ENCODE data around the gene TUBB8. TPM values are rescaled to one million over a fixed set of nuclear protein-coding genes. Genes with fewer than 3 reads are reported as not detected.
"Not testable (repeated sequence)": the region's sequence is repeated elsewhere in the genome, so short reads cannot be mapped to it uniquely, and the experiment has no call there.

TUBB8 gene
- total and polyA plus RNA-seq, 2 donors, result 0.05 to 0.75 TPM

- 10% methylated on average over 65 of the region's 65 CpGs for WGBS
- H3K4me1 ChIP-seq (ENCODE audit: control insufficient read depth in 2 of 2, insufficient read depth in 2 of 2, low read length in 2 of 2); H3K9me3 ChIP-seq (ENCODE audit: control insufficient read depth in 2 of 2, insufficient read depth in 1 of 2, low read length in 1 of 2); H3K27ac ChIP-seq (ENCODE audit: low read depth in 1 of 2, low read length in 1 of 2); H3K36me3 ChIP-seq (ENCODE audit: control insufficient read depth in 2 of 2, insufficient read depth in 2 of 2, low read length in 1 of 2): not testable (repeated sequence)
- peak overlapping the region; percentile 24 to 43 for H3K4me3 ChIP-seq (ENCODE audit: low read length in 2 of 2)
- peaks cover 8 to 37% of the 10 kb centered on the region in 2 donors for H3K27me3 ChIP-seq (ENCODE audit: control insufficient read depth in 2 of 2, insufficient read depth in 1 of 2, low read length in 1 of 2)
- peak in 2 of 9 donors; percentile 3 to 18 for DNase-seq (ENCODE audit: low read depth in 6 of 9, low spot score in 9 of 9)
These were observed 24.6 kb upstream of the TUBB8 start for GRCh38 chr10:73543-74265.

GRCh38 chr10:68156-68555 is 19.1 kb upstream of the TUBB8 start:
- WGBS, result 78% methylated on average over 5 of the region's 5 CpGs

GRCh38 chr10:49926-50325 is 830 bp upstream of the TUBB8 start:
- H3K27ac ChIP-seq (ENCODE audit: low read depth in 1 of 2, low read length in 1 of 2); H3K27me3 ChIP-seq (ENCODE audit: control insufficient read depth in 2 of 2, insufficient read depth in 1 of 2, low read length in 1 of 2); H3K4me1 ChIP-seq (ENCODE audit: control insufficient read depth in 2 of 2, insufficient read depth in 2 of 2, low read length in 2 of 2); H3K36me3 ChIP-seq (ENCODE audit: control insufficient read depth in 2 of 2, insufficient read depth in 2 of 2, low read length in 1 of 2); H3K9me3 ChIP-seq (ENCODE audit: control insufficient read depth in 2 of 2, insufficient read depth in 1 of 2, low read length in 1 of 2); DNase-seq (ENCODE audit: low read depth in 6 of 9, low spot score in 9 of 9); H3K4me3 ChIP-seq (ENCODE audit: low read length in 2 of 2): not testable (repeated sequence)
- 88% methylated on average over 2 of the region's 2 CpGs for WGBS

More at GRCh38 chr10:68156-68555, 19.1 kb upstream of the TUBB8 start:
- not testable (repeated sequence) for H3K4me1 ChIP-seq (ENCODE audit: control insufficient read depth in 2 of 2, insufficient read depth in 2 of 2, low read length in 2 of 2); H3K27ac ChIP-seq (ENCODE audit: low read depth in 1 of 2, low read length in 1 of 2); H3K36me3 ChIP-seq (ENCODE audit: control insufficient read depth in 2 of 2, insufficient read depth in 2 of 2, low read length in 1 of 2); DNase-seq (ENCODE audit: low read depth in 6 of 9, low spot score in 9 of 9); H3K9me3 ChIP-seq (ENCODE audit: control insufficient read depth in 2 of 2, insufficient read depth in 1 of 2, low read length in 1 of 2); H3K4me3 ChIP-seq (ENCODE audit: low read length in 2 of 2); H3K27me3 ChIP-seq (ENCODE audit: control insufficient read depth in 2 of 2, insufficient read depth in 1 of 2, low read length in 1 of 2)

DNA sequence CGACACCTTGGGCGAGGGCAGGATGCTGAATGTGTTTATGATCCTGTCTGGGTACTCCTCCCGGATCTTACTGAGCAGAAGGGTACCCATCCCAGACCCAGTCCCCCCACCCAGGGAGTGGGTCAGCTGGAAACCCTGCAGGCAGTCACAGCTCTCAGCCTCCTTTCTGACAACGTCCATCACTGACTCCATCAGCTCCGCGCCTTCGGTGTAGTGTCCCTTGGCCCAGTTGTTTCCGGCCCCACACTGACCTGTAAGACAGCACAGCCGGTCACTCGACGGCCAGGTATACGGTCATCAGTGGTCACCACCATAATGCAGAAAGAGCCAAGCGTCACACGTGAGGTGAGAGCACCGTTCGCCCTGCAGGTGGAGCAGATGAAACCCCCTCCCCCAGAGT is 1.2 kb downstream of the TUBB8 start:
- H3K4me3 ChIP-seq (ENCODE audit: low read length in 2 of 2); H3K4me1 ChIP-seq (ENCODE audit: control insufficient read depth in 2 of 2, insufficient read depth in 2 of 2, low read length in 2 of 2); DNase-seq (ENCODE audit: low read depth in 6 of 9, low spot score in 9 of 9); H3K27me3 ChIP-seq (ENCODE audit: control insufficient read depth in 2 of 2, insufficient read depth in 1 of 2, low read length in 1 of 2); H3K9me3 ChIP-seq (ENCODE audit: control insufficient read depth in 2 of 2, insufficient read depth in 1 of 2, low read length in 1 of 2); H3K27ac ChIP-seq (ENCODE audit: low read depth in 1 of 2, low read length in 1 of 2); H3K36me3 ChIP-seq (ENCODE audit: control insufficient read depth in 2 of 2, insufficient read depth in 2 of 2, low read length in 1 of 2): not testable (repeated sequence)
- 93% methylated on average over 16 of the region's 16 CpGs for WGBS

DNA sequence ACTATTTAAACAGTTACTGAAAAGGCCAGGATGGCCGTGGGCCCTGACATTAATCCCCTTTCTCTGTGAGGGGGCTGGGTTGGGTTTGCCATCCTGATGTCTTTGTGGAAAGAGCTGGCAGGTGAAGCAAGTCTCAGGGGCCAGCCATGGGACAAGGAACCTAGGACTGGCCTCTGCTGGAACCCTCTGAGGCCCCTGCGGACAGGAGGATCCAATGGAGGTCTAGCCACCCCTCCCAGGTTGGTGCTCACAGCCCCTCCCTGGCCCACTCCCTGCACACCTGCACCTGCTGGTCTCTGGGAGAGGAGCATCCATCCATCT is 35.8 kb downstream of the TUBB8 start:
- not testable (repeated sequence) for H3K4me3 ChIP-seq (ENCODE audit: low read length in 2 of 2); H3K27me3 ChIP-seq (ENCODE audit: control insufficient read depth in 2 of 2, insufficient read depth in 1 of 2, low read length in 1 of 2); H3K4me1 ChIP-seq (ENCODE audit: control insufficient read depth in 2 of 2, insufficient read depth in 2 of 2, low read length in 2 of 2); H3K36me3 ChIP-seq (ENCODE audit: control insufficient read depth in 2 of 2, insufficient read depth in 2 of 2, low read length in 1 of 2); H3K27ac ChIP-seq (ENCODE audit: low read depth in 1 of 2, low read length in 1 of 2); H3K9me3 ChIP-seq (ENCODE audit: control insufficient read depth in 2 of 2, insufficient read depth in 1 of 2, low read length in 1 of 2); DNase-seq (ENCODE audit: low read depth in 6 of 9, low spot score in 9 of 9)
- WGBS, result 87% methylated on average over 1 of the region's 2 CpGs

- not testable (repeated sequence) for H3K36me3 ChIP-seq (ENCODE audit: control insufficient read depth in 2 of 2, insufficient read depth in 2 of 2, low read length in 1 of 2); H3K4me1 ChIP-seq (ENCODE audit: control insufficient read depth in 2 of 2, insufficient read depth in 2 of 2, low read length in 2 of 2); H3K27ac ChIP-seq (ENCODE audit: low read depth in 1 of 2, low read length in 1 of 2); H3K27me3 ChIP-seq (ENCODE audit: control insufficient read depth in 2 of 2, insufficient read depth in 1 of 2, low read length in 1 of 2); DNase-seq (ENCODE audit: low read depth in 6 of 9, low spot score in 9 of 9); H3K9me3 ChIP-seq (ENCODE audit: control insufficient read depth in 2 of 2, insufficient read depth in 1 of 2, low read length in 1 of 2); H3K4me3 ChIP-seq (ENCODE audit: low read length in 2 of 2)
- WGBS, result 90% methylated on average over 3 of the region's 15 CpGs
These were observed 36.4 kb downstream of the TUBB8 start for GRCh38 chr10:12444-13314.

GRCh38 chr10:11260-11659 is 37.8 kb downstream of the TUBB8 start:
- not testable (repeated sequence) for H3K4me3 ChIP-seq (ENCODE audit: low read length in 2 of 2); H3K36me3 ChIP-seq (ENCODE audit: control insufficient read depth in 2 of 2, insufficient read depth in 2 of 2, low read length in 1 of 2); H3K27me3 ChIP-seq (ENCODE audit: control insufficient read depth in 2 of 2, insufficient read depth in 1 of 2, low read length in 1 of 2); H3K27ac ChIP-seq (ENCODE audit: low read depth in 1 of 2, low read length in 1 of 2); H3K9me3 ChIP-seq (ENCODE audit: control insufficient read depth in 2 of 2, insufficient read depth in 1 of 2, low read length in 1 of 2); DNase-seq (ENCODE audit: low read depth in 6 of 9, low spot score in 9 of 9); H3K4me1 ChIP-seq (ENCODE audit: control insufficient read depth in 2 of 2, insufficient read depth in 2 of 2, low read length in 2 of 2)
- 70% methylated on average over 19 of the region's 33 CpGs for WGBS

DNA sequence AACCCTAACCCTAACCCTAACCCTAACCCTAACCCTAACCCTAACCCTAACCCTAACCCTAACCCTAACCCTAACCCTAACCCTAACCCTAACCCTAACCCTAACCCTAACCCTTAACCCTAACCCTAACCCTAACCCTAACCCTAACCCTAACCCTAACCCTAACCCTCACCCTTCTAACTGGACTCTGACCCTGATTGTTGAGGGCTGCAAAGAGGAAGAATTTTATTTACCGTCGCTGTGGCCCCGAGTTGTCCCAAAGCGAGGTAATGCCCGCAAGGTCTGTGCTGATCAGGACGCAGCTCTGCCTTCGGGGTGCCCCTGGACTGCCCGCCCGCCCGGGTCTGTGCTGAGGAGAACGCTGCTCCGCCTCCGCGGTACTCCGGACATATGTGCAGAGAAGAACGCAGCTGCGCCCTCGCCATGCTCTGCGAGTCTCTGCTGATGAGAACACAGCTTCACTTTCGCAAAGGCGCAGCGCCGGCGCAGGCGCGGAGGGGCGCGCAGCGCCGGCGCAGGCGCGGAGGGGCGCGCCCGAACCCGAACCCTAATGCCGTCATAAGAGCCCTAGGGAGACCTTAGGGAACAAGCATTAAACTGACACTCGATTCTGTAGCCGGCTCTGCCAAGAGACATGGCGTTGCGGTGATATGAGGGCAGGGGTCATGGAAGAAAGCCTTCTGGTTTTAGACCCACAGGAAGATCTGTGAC is 38.7 kb downstream of the TUBB8 start:
- H3K9me3 ChIP-seq (ENCODE audit: control insufficient read depth in 2 of 2, insufficient read depth in 1 of 2, low read length in 1 of 2); H3K27me3 ChIP-seq (ENCODE audit: control insufficient read depth in 2 of 2, insufficient read depth in 1 of 2, low read length in 1 of 2); DNase-seq (ENCODE audit: low read depth in 6 of 9, low spot score in 9 of 9); H3K27ac ChIP-seq (ENCODE audit: low read depth in 1 of 2, low read length in 1 of 2); H3K36me3 ChIP-seq (ENCODE audit: control insufficient read depth in 2 of 2, insufficient read depth in 2 of 2, low read length in 1 of 2); H3K4me3 ChIP-seq (ENCODE audit: low read length in 2 of 2); H3K4me1 ChIP-seq (ENCODE audit: control insufficient read depth in 2 of 2, insufficient read depth in 2 of 2, low read length in 2 of 2): not testable (repeated sequence)
- WGBS, result 83% methylated on average over 17 of the region's 42 CpGs

Measured in thymus (tissue), 11 donors.